Ectodermal cell (in vitro differentiated cells): ENCODE data around the gene CFAP299.

ENCODE experiments used
- H3K27ac ChIP-seq: 2 replicates; pipeline ENCODE4 v1.7.0; 2013; ENCODE audit warnings: mild to moderate bottlenecking, low read depth, low read length; ENCODE audit not compliant: insufficient read depth, poor library complexity, severe bottlenecking
- H3K27me3 ChIP-seq: 2 replicates; pipeline ENCODE4 v1.7.0; 2013; ENCODE audit warnings: mild to moderate bottlenecking, low read length; ENCODE audit not compliant: insufficient read depth, control insufficient read depth, poor library complexity, severe bottlenecking
- H3K36me3 ChIP-seq: one replicate; pipeline ENCODE4 v1.7.0; 2013; ENCODE audit warnings: low read length; ENCODE audit not compliant: control insufficient read depth, insufficient read depth
- H3K4me1 ChIP-seq: one replicate; pipeline ENCODE4 v1.7.0; 2013; ENCODE audit warnings: low read length; ENCODE audit not compliant: control insufficient read depth, insufficient read depth
- H3K4me3 ChIP-seq: 2 replicates; pipeline ENCODE4 v1.7.0; 2013; ENCODE audit warnings: low read depth, low read length, control low read depth; ENCODE audit not compliant: insufficient read depth
- H3K9me3 ChIP-seq: 2 replicates; pipeline ENCODE4 v1.7.0; 2013; ENCODE audit warnings: mild to moderate bottlenecking, low read length, moderate library complexity; ENCODE audit not compliant: control insufficient read depth
- WGBS, 2 experiments: methylation state at CpG; one replicate each; pipeline ENCODE4 v1.1.7; 2013; ENCODE audit warnings: missing lambda C conversion rate in 2 of 2; 5-methylcytosine and 5-hydroxymethylcytosine counted together

CFAP299 gene

DNA sequence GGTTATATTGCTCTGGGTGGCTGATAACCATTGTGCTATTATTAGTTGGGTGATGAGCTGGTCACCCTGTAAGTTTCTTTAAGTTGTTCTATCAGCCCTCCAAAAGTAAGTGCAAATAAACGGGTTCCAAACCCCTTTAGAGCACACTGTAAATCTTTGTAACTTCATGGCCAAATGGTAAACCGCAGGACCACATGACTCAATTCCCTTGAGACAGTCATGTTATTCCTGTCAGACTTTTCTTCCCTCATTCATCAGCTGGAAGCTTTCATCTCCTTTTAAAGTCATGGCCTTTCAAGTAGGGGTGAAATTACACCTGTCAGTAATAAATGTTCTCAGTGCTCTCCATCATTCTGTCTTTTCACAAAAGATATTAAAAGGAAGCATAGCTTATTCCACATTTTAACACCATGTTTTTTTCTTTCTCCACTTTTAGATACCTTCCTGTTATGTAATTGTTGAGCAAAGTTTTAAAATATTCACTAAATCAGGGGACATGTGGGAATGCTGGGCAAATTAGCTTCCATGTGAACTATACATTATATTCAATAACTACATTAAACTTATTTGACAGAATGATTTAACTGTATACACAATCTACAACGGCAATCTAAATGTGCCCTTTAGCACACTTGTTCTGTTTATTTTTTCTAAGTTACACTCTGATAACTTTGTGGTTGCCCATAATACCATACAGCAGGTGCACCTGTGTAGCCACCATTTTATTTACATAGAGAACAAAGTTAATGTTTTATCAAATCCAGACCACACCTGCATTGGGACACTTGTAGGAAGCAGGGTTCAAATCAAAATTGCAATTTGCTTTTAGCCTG is 275.5 kb downstream of the CFAP299 start:
- no peak overlapping the region for H3K4me3 ChIP-seq
- H3K4me1 ChIP-seq = no peaks in the 10 kb centered on the region
- H3K36me3 ChIP-seq = no peaks in the 10 kb centered on the region
- no peaks in the 10 kb centered on the region for H3K9me3 ChIP-seq
- H3K27ac ChIP-seq = no peak overlapping the region
- 89 to 99% methylated on average over 3 of the region's 3 CpGs for WGBS, 2 experiments
- no peaks in the 10 kb centered on the region for H3K27me3 ChIP-seq

GRCh38 chr4:80611678-80611979 is 276.1 kb downstream of the CFAP299 start:
- WGBS, 2 experiments = 92 to 98% methylated on average over 2 of the region's 2 CpGs
- no peak overlapping the region for H3K27ac ChIP-seq

DNA sequence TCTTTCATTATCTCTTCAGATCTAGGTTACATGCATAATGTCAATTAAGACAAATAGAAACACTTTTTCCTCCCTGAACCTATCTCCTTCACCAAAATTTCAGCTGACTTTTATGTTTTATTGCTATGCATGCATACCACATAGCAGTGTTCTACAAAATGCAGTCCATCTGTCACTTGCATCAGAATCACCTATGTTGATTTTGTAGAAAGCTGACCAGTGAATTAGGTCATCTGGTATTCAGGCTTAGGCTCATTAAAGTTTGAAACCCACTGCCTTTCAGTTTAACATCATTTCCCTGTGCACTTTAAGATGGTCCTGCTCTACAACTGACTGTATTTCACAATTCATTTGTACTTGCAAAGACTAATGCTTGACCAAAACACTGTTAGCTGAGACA is 277.9 kb downstream of the CFAP299 start:
- Histone ChIP-seq H3K27me3 (no peaks in the 10 kb centered on the region), H3K9me3 (no peaks in the 10 kb centered on the region), H3K36me3 (no peaks in the 10 kb centered on the region), H3K27ac (no peak overlapping the region), H3K4me1 (no peaks in the 10 kb centered on the region), H3K4me3 (no peak overlapping the region)

More at GRCh38 chr4:80611678-80611979, 276.1 kb downstream of the CFAP299 start:
- no peaks in the 10 kb centered on the region for H3K27me3 ChIP-seq
- no peaks in the 10 kb centered on the region for H3K4me1 ChIP-seq
- H3K36me3 ChIP-seq = no peaks in the 10 kb centered on the region
- H3K9me3 ChIP-seq = no peaks in the 10 kb centered on the region
- no peak overlapping the region for H3K4me3 ChIP-seq

DNA sequence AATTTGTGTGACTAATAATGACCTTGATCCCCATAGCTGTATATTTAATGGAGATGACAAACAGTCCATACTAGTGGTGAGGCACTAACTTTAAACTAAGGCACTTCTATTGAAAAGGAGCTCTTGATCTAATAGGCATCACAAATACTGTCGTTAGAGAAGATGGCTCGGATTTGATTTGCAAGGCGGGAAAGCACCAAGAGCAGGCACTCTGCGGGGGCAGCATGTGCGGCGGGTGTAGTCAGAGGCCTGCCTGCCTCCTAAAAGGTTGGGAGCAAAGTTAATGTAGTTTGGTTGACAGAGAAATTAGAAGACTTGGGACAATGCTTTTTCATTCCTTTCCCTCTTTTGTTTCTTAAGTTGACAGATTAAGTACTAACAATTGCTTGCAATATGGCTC is 278.8 kb downstream of the CFAP299 start:
- no peaks in the 10 kb centered on the region for H3K36me3 ChIP-seq
- H3K9me3 ChIP-seq = no peaks in the 10 kb centered on the region
- 77 to 79% methylated on average over 6 of the region's 6 CpGs for WGBS, 2 experiments
- H3K4me1 ChIP-seq = no peaks in the 10 kb centered on the region
- H3K4me3 ChIP-seq = no peak overlapping the region
- H3K27me3 ChIP-seq = no peaks in the 10 kb centered on the region
- H3K27ac ChIP-seq = no peak overlapping the region

- Histone ChIP-seq H3K36me3 (no peaks in the 10 kb centered on the region), H3K27ac (no peak overlapping the region), H3K4me1 (no peaks in the 10 kb centered on the region), H3K9me3 (no peaks in the 10 kb centered on the region), H3K4me3 (no peak overlapping the region), H3K27me3 (no peaks in the 10 kb centered on the region)
- WGBS, 2 experiments = 94 to 100% methylated on average over 2 of the region's 2 CpGs
These were observed 279.6 kb downstream of the CFAP299 start for GRCh38 chr4:80615099-80615498.

DNA sequence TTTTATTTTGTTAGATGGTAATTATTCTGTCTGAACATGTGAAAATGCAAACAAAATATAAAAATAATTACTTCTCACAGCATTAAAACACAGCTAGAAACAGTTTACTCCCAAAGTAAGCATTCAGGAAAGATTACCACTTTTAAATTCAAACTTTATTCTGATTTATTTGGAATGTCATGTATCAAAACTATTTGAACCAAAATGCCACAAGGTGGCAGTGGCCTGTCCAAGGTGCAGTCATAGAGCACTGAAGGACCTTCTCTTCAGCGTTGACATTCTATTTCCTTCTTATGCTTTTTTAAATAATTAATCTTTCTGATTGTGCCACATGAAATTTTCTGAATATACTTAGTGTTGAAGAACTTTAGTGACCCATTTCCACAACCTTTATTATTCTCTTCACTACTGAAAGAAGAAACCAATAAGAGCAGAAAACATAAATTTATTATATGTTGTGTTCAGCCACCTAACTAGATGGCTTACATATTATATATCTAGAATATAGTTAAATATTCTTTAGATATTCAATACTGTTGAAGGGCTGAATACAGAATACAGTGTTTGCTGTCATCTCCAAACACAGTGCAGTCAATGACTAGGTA is 283.6 kb downstream of the CFAP299 start:
- H3K4me3 ChIP-seq = no peak overlapping the region
- H3K4me1 ChIP-seq = no peaks in the 10 kb centered on the region
- no peaks in the 10 kb centered on the region for H3K9me3 ChIP-seq
- WGBS, 2 experiments = 29% methylated on average over 1 of the region's 1 CpG; no CpG with 5 or more reads in 1 of the 2 experiments
- no peaks in the 10 kb centered on the region for H3K36me3 ChIP-seq
- no peaks in the 10 kb centered on the region for H3K27me3 ChIP-seq
- H3K27ac ChIP-seq = no peak overlapping the region

- Histone ChIP-seq H3K9me3 (peaks cover 3% of the 10 kb centered on the region), H3K4me1 (no peaks in the 10 kb centered on the region), H3K27me3 (no peaks in the 10 kb centered on the region), H3K4me3 (no peak overlapping the region), H3K36me3 (no peaks in the 10 kb centered on the region), H3K27ac (no peak overlapping the region)
- WGBS, 2 experiments = 77 to 89% methylated on average over 1 of the region's 1 CpG
These were observed 296.3 kb downstream of the CFAP299 start for GRCh38 chr4:80631861-80632260.

- Histone ChIP-seq H3K27ac (no peak overlapping the region), H3K9me3 (no peaks in the 10 kb centered on the region), H3K36me3 (no peaks in the 10 kb centered on the region), H3K27me3 (no peaks in the 10 kb centered on the region), H3K4me1 (no peaks in the 10 kb centered on the region), H3K4me3 (no peak overlapping the region)
- WGBS, 2 experiments = 76 to 98% methylated on average over 2 of the region's 2 CpGs
These were observed 301.7 kb downstream of the CFAP299 start for GRCh38 chr4:80637190-80637589.

DNA sequence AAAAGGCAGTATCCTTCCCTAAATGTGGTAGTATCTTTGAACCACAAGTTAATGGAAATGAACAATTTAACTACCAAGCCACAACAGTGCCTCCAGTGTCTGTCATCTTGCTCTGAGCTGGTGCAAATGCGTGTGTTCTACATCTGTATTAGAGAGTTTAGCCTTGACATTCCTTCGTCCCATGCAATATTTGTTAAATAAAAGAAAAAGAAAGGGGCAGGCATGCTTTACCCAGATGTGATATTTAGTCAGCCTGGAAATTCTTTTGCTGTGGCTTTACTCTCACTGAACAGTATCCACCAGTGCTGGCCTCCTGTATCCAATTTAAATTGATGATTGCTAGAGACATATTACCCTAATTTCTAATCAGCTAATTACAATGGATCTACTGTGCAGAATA is 310.5 kb downstream of the CFAP299 start:
- Histone ChIP-seq H3K27me3 (no peaks in the 10 kb centered on the region), H3K4me1 (no peaks in the 10 kb centered on the region)

DNA sequence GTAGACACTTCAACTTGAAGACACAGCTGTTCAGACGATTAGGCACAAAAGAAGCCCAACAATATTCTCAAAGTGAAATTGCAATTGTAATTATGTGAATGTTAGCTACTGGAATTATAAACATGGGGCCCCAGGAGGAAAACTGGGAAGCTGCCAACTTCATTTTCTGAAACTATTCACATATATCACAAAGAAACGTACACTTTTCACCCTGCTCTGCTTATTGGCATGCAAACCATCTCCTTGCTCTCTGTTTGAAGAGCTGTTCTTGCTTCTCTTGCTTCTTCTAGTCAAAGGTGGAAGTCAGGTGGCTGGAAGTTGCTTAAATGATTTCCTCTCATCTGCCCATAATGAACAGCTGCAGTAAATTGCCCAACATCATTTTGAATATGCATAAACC is 320.1 kb downstream of the CFAP299 start:
- WGBS, 2 experiments = 90 to 94% methylated on average over 1 to 2 of the region's 2 CpGs
- H3K27ac ChIP-seq = no peak overlapping the region
- no peak overlapping the region for H3K4me3 ChIP-seq
- no peaks in the 10 kb centered on the region for H3K9me3 ChIP-seq
- H3K4me1 ChIP-seq = no peaks in the 10 kb centered on the region
- no peaks in the 10 kb centered on the region for H3K27me3 ChIP-seq
- H3K36me3 ChIP-seq = no peaks in the 10 kb centered on the region

More for the DNA sequence above, 310.5 kb downstream of the CFAP299 start:
- H3K36me3 ChIP-seq = no peaks in the 10 kb centered on the region
- H3K4me3 ChIP-seq = no peak overlapping the region
- H3K9me3 ChIP-seq = no peaks in the 10 kb centered on the region
- H3K27ac ChIP-seq = no peak overlapping the region
- 89 to 100% methylated on average over 2 of the region's 2 CpGs for WGBS, 2 experiments
